GM11168 (cell line): Measurements from ENCODE around the gene SMARCC1.

Experiments
- in situ Hi-C: fragments of 300-500 bp; cut with MboI; formaldehyde crosslinking; loops from one replicate; pipeline ENCODE4 v1.12.0; 2022; ENCODE audit warnings: low sequenced_read_pairs; ENCODE audit not compliant: unreplicated experiment

SMARCC1 gene

DNA sequence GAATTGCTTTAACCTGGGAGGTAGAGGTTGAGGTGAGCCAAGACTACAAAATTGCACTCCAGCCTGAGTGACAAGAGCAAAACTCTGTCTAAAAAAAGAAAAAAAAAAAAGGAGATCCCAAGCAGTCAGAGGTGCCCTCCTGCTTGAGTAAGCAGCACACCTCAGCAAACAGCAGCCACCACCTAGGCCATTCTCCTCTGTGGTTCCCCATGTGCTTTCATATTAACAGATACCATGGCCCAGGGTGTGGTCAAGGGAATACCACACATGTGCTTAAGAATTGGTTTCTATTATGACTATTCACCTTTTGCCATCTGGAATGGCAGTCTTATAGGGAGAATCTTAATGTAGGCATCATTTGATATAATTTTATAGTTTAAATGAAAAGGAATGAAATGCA, 178.4 kb downstream of the SMARCC1 start:
- in situ Hi-C loops, result no loop called here

DNA sequence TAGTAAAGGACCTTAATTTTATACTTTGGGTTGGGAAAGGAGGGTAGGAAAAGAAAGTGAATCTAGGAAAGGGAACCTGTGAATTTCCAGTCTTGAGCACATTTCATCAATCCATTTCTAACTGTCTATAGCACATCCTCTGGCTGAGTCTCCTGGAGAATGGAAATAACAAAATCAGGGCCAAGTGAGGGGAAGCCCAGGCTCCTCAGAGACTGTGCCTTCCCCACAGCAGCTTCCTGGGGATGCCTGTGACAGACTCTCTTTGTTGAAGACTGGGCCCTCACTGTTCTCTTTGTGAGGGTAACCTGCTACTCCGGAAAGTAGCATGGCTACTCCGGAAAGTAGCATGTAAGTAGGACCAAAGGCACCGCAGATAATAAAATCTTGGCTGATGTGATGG, 180.4 kb downstream of the SMARCC1 start:
- in situ Hi-C loops, result no loop called here

DNA sequence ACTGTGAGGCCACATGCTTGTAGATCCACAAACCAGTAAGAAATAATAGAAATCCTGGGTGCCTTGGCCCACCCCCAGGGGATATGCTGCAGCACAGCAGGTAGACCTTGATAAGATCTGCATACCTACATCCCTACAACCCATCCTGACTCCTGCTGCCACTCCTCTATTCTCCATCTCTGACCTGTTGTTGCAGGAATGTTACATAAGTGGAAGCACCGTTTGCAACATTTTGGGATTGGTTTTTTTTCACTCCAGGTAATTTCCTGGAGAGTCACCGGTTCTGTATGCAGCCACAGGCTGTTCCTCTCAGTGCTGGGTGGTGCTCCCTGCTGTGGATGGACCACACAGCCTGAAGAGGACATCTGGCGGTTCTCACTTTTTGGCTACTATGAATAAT, 186.9 kb downstream of the SMARCC1 start:
- in situ Hi-C loops, result no loop called here

DNA sequence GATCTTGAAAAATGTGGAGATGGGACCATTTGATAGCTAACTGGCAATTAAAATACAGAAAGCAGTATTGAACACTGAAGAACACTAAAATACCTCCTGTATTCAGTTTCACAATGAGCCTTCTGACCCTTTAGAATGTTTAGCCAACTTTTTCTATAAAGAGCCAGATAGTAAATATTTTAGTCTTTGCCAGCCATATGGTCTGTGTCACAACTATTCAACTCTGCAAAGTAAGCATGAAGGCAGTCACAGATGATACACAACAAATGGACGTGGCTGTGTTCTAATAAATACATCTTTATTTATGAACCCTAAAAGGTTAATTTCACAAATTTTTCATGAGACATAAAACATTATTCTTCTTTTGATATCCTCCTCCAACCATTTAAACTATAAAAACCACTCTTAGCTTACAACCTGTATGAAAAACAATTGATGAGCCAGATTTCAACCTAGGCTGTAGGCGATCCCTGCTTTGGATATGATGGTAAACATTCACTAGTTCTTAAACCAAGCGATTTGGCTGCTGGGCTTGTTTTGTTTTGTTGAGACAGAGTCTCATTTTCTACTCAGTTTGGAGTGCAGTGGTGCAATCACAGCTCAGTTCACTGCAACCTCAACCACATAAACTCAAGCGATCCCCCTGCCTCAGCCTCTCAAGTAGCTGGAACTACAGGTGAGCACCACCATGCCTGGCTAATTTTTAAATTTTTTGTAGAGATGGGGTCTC, 189.5 kb downstream of the SMARCC1 start:
- in situ Hi-C loops, result no loop called here

DNA sequence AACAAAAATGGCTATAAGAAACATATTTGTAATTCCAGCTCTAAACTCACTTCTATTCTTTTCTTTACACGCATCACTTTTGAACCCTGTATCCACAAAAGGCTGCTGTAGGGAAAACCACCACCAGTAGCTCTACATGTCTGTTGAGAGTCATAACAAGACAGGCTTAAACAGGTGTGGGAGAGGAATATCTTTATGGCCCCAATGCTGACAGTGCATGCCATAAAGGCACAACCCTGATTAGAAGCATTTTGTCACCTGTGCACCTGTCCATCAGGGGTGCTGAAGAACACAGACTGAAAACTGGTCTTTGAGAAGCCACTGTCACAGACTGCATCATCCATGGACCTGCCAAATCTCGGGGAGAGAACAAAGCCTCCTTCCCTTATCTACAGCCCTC, 191.5 kb downstream of the SMARCC1 start:
- in situ Hi-C loops, result no loop called here

DNA sequence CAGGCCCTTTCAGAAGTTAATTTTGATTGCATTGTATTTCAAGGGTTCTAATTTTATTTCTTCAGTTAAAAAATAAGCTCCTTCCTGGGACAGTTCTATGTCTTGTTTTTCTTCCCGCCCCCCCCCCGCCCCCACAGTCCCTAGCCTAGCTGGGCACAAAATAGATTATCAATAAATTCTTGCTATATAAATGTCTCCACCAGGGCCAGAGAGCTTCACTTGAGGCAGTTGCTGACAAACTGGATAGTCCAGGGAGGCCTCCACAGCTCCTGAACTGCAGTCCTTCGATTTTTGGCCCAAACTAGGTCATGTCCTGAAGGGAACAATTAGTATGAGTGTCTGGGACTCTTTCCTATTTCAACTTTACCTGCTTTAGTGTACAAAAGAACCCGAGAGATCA, 193.1 kb downstream of the SMARCC1 start:
- in situ Hi-C loops, result no loop called here

DNA sequence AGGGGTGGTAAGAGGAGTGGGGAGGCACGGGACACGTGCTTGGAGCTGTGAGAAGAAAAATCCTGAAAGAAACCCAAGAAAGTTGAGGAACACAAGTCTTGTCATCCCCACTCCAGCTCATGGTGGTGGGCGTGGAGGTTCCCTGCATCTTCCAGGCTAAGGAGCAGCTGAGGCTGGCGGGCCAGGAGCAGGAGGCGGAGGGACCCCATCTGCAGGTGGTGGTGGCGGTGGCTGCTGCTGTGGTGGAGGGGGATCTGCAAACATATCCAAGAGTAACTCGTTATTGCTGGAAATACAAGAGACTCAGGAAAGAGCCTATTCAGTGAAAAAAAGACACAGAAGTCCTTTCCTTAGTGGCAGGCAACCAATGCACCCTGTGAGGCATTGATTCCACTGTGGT, 193.6 kb downstream of the SMARCC1 start:
- in situ Hi-C loops, result no loop called here

DNA sequence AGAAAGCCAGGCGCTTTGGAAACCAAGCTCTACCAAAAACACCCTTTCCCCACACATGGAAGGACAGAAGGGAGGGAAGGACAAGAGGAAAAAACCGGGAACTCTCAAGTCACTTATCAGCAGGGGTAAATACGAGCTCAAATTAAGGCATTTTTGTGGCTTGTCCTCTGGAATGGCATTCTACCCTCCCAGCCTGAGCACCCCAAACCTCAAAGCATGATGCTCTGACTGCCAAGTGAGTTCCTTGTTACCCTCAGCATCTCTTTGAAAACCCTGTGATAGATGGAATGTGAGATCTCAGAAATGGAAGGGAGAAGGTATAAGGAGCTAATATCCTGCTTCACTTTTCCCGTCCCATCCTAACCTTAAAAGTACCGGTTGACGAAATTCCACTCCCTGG, 194.9 kb downstream of the SMARCC1 start:
- in situ Hi-C loops, result no loop called here

DNA sequence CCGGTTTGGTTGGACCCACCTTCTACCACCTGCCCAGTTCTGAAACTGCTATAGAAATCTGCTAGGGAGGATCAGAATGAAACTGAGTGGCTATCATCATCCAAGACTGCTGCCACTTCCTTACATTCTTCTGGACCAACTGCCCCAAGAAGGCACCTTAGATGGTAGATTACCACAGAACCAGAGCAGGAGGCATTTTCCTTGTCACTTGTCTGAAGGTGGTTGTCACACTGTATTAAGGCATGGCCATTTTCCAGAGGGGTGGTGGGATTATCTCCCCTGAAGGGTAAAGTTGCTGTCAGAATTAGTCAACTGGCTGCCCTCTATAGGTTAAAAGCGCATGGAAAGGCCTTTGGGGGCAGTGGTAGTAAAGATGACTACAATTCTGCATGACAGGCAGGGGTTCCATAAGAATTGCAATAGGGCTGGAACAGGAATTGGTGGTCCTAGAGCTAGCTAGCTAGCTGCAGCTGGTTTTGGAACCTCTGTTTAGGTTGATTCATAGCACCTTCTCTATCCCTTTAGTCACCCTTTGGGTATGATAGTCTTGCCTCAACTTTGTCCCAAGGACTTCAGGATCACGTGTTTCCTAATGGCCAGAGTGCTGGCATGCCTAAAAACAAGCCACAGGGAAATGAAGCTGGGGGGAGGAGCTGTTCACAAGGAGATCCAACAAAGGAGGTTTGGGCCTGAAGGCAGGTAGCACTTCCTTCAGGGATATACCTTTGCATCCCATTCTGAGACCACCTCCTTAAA, 198.2 kb downstream of the SMARCC1 start:
- in situ Hi-C loops, result no loop called here

DNA sequence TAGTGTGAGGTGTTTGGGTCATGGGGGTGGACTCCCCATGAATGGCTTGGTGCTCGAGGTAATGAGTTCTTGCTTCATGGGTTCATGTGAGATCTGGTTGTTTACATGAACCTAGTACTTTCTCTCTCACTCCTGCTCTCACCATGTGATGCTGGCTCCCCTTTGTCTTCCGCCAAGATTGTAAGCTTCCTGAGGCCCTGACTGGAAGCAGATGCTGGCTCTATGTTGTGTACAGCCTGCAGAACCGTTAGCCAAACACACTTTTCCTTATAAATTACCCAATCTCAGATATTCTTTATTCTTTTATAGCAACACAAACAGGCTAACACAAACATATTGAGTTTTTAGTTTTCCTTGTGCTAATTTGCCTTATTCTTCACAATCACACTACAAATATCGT, 199.9 kb downstream of the SMARCC1 start:
- in situ Hi-C loops, result no loop called here

DNA sequence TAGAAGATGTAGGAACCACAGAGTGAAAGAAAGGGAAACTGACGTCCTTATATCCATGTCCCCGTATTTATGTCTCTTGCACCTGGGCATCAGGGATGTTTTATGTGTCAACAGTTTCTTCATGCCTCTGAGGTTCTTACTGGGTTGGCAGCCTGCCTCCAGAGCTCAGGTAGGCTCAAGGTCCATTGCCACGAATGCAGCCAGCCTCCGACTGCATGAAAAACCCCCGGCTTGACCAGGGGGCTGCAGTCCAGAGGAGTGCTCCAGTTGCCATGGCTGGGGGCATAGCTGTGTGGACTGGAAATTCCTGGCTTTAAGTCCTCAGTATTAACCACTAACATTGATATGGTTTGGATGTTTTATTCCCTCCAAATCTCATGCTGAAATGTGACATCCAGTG, 200.3 kb downstream of the SMARCC1 start:
- in situ Hi-C loops, result no loop called here

DNA sequence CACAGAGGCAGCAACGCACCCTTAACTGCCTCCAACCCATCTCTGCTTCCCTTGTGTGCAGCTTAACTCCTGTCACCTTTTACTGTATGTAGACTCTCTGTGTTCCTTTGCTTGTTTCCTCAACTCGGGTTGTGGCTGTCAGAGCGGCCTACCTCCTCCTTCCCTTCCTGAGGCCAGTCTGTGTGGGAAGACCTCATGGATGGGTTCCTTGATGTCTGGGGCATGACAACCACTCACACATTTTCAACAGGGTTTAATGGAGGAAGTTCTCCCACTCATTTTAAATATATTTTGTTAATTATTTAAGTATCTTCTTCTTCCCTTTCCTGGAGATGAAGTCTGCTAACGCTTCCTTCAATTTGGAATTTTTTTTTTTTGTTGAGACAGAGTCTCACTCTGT, 201.2 kb downstream of the SMARCC1 start:
- in situ Hi-C loops, result no loop called here

DNA sequence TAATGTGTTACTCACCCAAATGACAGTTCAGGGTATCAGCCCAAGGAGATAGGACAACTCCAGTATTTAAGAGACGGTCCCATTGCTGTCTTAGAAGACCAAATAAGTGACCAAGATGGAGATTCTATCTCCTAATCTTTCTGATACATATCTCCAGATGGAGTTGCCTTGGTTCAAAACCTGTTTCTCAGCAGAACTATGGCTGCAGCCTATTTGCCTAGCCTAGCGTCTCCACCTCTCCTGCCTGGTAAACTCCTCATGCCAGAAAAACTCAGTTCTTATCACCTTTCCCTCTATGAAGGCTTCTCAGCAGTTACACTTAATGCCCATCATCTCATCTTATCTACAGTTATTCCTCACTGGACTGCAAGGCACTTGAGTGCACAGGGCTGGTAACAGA, 201.8 kb downstream of the SMARCC1 start:
- in situ Hi-C loops, result no loop called here

DNA sequence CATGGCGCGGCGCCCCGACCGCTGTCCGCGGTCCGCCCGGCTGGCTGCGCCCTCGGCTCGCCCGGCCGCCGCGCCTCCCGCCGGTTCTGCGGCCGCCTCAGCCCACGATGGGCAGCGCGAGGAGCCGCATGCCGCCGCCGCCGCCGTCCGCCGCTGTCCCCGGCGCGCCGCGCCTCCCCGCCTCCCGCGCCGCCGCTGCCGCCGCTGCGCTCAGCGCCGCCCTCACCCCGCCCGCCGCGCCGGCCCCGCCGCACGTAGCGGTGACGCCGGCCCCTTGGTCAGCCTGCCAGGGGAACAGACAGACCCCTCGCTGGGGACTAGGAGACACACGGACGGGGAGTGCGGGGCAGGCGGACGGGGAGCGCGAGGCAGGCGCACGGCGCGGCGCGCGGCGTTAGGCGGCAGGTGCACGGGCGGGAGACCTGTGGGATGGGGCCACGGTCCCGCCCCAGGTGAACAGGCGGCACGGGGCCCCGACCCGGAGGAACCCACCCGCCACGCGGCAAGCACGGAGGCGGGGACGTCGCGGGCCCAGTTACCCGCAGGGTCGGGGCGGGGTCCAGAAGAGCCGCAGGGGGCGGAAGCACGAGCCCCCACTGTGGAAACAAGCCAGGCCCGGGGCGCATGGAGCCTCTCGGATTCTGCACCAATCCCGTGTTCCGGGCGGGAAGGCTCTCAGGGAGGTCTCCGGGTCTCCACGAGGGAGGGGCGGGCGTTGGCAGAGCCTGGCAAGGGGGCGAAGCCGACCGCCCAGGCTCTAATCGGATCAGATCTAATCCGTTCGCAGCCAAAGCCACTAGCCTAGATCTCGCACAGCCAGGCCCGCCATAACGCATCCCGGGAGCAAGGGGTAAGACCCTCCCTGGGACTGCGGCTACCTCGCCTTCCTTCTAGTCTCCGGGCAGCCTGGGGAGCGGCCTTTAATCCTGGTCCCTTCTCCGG, 202.7 kb downstream of the SMARCC1 start, which contains the start of gene CSPG5:
Gene CSPG5 (minus strand): TSS at position 175 of the 942 bp plus-strand sequence. CDS start 172 bp downstream, at position 3.
- in situ Hi-C loops, result no loop called here

DNA sequence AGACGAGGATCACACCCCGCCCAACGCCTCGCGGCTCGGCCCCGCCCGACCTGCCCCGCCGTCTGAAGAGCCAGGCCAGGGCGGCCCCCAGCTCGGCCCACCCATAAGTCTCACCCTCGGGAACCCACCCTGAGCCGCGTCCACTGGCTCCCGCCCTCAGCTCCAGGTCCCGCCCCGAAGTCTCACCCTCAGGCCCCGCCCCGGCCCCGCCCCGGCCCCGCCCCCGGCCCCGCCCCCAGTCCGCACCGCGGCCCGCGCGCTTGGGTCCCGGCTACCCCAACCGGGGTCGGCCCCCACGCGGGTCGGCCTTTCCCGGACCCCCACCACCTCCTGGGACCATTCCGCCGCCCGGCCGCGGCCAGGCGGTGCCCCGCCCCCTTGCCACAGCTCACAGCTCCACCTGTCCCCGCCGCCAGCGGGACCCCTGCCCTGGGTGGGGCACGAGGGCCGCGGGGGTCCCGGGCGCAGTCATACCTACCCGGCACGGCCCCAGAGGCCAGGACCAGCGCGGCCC, 203.5 kb downstream of the SMARCC1 start:
- in situ Hi-C loops, result no loop called here

DNA sequence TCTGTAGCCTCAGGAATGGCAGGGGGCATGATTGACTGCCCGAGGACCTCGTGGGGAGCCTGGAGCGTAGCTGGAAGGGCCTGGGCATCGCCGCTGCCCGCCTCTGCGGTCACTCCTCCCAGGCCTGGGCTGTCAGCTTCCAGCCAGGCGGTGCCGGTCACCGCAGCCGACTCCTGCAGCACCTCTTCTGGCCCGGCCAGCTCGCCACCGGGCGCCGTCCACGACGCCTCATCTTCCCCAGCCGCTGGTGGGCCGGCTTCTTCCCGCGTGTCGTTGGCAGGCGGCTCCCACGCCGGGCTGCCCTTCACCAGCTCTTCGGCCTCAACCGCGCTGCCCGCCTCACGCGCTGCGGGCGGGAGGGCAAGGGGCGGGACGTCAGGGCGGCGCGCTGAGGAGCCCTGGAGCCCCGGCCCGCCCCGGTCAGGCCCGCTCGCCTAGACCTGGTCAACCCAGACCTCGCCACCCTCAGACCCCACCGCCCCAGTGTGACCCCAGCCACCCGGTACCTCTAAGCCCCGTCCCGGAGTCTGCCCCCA, 204.0 kb downstream of the SMARCC1 start:
- in situ Hi-C loops, result no loop called here

DNA sequence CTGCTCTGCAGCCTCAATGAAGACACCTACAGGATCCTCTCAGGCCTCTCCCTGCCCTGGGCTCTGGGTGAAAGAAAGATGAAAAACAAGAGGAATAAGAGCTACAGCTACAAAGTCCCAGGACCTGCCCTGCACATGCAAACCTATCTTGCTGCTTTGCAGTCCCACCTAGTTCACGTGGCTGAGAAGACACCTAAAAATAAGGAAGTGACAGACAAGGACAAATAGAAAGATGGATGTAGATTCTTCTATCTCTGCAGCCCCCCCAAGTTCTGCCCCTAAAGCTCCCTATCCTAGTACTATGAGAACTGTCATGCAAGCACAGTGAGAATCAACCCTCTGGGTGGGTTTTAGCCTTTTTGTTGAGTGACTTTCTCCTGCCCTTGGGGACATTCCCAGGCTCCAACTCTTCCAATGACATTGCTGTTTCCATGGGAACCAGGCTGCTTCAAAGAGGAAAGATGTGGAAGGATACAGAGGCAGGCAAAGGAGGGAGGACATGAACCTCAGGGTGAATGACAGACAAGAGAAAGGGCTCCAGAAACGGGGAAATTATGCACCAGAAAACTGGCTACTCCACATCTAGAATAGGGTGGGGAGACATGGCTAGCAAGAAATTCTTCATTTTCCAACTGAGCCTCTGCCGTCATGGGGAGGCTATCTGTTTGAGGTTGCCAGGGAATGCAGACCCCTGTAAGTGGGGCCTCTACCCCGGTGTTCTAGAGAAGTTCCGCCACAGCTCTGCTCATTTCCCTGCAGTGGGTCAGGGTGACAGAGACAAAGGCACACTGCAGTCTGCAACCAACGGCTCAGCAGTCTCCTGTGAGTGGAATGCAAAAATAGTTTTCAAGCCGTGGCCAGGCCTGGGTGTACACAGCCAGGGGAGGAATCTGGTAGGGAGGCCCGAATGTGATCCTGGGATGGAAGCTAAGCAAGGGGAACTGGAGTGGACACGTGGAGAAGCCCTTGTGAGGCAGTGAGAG, 208.2 kb downstream of the SMARCC1 start:
- in situ Hi-C loops, result no loop called here

DNA sequence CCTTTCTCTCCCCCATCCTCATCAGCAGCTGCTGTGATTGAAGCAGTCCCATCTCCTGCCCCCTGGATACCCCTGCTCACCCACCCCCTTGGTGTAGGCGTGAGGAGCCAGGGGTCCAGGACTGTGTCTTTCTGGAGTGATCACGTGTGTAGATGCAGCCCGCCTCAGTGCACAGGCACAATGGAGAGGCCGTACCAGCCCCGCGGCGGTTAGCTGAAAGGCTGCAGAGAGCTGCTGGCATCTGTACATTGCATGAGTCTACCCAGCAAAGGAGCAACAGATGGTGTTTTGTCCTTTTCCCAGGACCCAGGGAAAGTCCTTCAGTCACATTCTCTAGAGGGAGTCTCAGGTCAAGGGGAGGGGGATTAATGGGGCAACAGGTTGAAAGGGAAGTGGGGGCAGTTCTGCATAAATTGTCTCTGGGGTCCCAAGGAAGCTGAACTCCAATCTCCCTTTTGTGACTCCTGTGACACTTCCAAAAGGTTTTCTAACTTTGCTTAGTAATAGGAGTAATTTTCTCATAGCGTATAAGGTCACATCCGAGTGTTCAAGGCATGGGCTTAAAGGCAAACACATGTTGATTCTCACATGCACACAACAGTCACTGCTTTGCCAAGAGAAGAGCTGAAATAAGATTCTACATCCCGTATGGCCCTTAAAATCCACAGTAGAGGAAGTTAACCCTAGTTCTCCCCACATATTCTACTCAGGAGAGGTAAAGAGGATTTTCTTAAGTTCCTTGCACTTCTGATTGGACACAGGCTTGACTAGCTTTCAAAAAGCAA, 210.1 kb downstream of the SMARCC1 start:
- in situ Hi-C loops, result no loop called here
